Trophoblast cell (in vitro differentiated cells and primary cell): ENCODE measurements around the gene NMBR.
A peak's percentile ranks its signal among the peaks of the same experiment; 100 is the strongest.
"Not testable (repeated sequence)": the region's sequence is repeated elsewhere in the genome, so short reads cannot be mapped to it uniquely, and the experiment has no call there.

Experiments
- DNase-seq, 2 donors: peaks; one replicate each; pipeline ENCODE4 v3.0.0-alpha.2; 2016
- H2AFZ ChIP-seq: 2 replicates; pipeline ENCODE4 v1.6.1; 2013; ENCODE audit warnings: low read length, moderate library complexity, mild to moderate bottlenecking; ENCODE audit not compliant: insufficient read depth, poor library complexity
- H2AK5ac ChIP-seq: 2 replicates; pipeline ENCODE4 v1.6.1; 2013; ENCODE audit warnings: mild to moderate bottlenecking, low read length
- H2BK120ac ChIP-seq: 2 replicates; pipeline ENCODE4 v1.6.1; 2013; ENCODE audit warnings: low read length, mild to moderate bottlenecking, moderate library complexity; ENCODE audit not compliant: insufficient read depth, poor library complexity
- H2BK12ac ChIP-seq: 2 replicates; pipeline ENCODE4 v1.6.1; 2013; ENCODE audit warnings: mild to moderate bottlenecking, low read length, moderate library complexity
- H2BK5ac ChIP-seq: 2 replicates; pipeline ENCODE4 v1.6.1; 2013; ENCODE audit warnings: low read length, low read depth, moderate library complexity, mild to moderate bottlenecking; ENCODE audit not compliant: poor library complexity
- H3K14ac ChIP-seq: 2 replicates; pipeline ENCODE4 v1.6.1; 2013; ENCODE audit warnings: mild to moderate bottlenecking, low read length
- H3K18ac ChIP-seq: 2 replicates; pipeline ENCODE4 v1.6.1; 2013; ENCODE audit warnings: mild to moderate bottlenecking, low read length
- H3K23ac ChIP-seq: 2 replicates; pipeline ENCODE4 v1.6.1; 2013; ENCODE audit warnings: low read length
- H3K27ac ChIP-seq: 2 replicates; pipeline ENCODE4 v1.5.1; 2013; ENCODE audit warnings: low read depth, mild to moderate bottlenecking, inconsistent platforms, low read length, moderate library complexity
- H3K27me3 ChIP-seq: 2 replicates; pipeline ENCODE4 v1.6.1; 2013; ENCODE audit warnings: inconsistent platforms, mild to moderate bottlenecking, low read length, moderate library complexity; ENCODE audit not compliant: insufficient read depth
- H3K36me3 ChIP-seq, 2 experiments: 1 replicate in 1 of 2; 2 replicates in 1 of 2; pipeline ENCODE4 v1.6.1; 2013; ENCODE audit warnings: low read length in 2 of 2, mild to moderate bottlenecking in 2 of 2, moderate library complexity in 1 of 2; ENCODE audit not compliant: insufficient read depth in 2 of 2, control insufficient read depth in 1 of 2
- H3K4ac ChIP-seq: 2 replicates; pipeline ENCODE4 v1.6.1; 2013; ENCODE audit warnings: low read depth, mild to moderate bottlenecking, low read length, moderate library complexity
- H3K4me1 ChIP-seq, 2 experiments: 1 replicate in 1 of 2; 2 replicates in 1 of 2; pipeline ENCODE4 v1.6.1; 2013; ENCODE audit warnings: low read length in 2 of 2, mild to moderate bottlenecking in 2 of 2, moderate library complexity in 1 of 2; ENCODE audit not compliant: insufficient read depth in 2 of 2, control insufficient read depth in 1 of 2
- H3K4me2 ChIP-seq: 2 replicates; pipeline ENCODE4 v1.6.1; 2013; ENCODE audit warnings: inconsistent platforms, mild to moderate bottlenecking, low read length, moderate library complexity
- H3K4me3 ChIP-seq: 2 replicates; pipeline ENCODE4 v1.5.1; 2013; ENCODE audit warnings: mild to moderate bottlenecking, low read depth, low read length, inconsistent platforms
- H3K79me1 ChIP-seq: one replicate; pipeline ENCODE4 v1.6.1; 2013; ENCODE audit warnings: low read length
- H3K79me2 ChIP-seq: 2 replicates; pipeline ENCODE4 v1.6.1; 2013; ENCODE audit warnings: low read length, mild to moderate bottlenecking; ENCODE audit not compliant: control insufficient read depth, insufficient read depth, poor library complexity
- H3K9ac ChIP-seq: 2 replicates; pipeline ENCODE4 v1.6.1; 2013; ENCODE audit warnings: mild to moderate bottlenecking, low read length
- H3K9me3 ChIP-seq: 2 replicates; pipeline ENCODE4 v1.6.1; 2013; ENCODE audit warnings: low read depth, mild to moderate bottlenecking, control low read depth, inconsistent platforms, low read length; ENCODE audit not compliant: insufficient read depth
- H4K12ac ChIP-seq: 2 replicates; pipeline ENCODE4 v1.6.1; 2013; ENCODE audit warnings: low read depth, mild to moderate bottlenecking, low read length, moderate library complexity
- H4K8ac ChIP-seq: 2 replicates; pipeline ENCODE4 v1.6.1; 2013; ENCODE audit warnings: low read depth, mild to moderate bottlenecking, low read length, moderate library complexity
- H4K91ac ChIP-seq: one replicate; pipeline ENCODE4 v1.6.1; 2013; ENCODE audit warnings: low read depth, mild to moderate bottlenecking, low read length, moderate library complexity
- WGBS: extraction: QIAGEN DNeasy Blood & Tissue Kit; methylation state at CpG from one replicate; pipeline ENCODE4 v1.1.7; 2013; ENCODE audit warnings: missing lambda C conversion rate; ENCODE audit not compliant: insufficient read length, insufficient coverage; ENCODE audit errors: extremely low coverage; 5-methylcytosine and 5-hydroxymethylcytosine counted together

Gene NMBR

DNA sequence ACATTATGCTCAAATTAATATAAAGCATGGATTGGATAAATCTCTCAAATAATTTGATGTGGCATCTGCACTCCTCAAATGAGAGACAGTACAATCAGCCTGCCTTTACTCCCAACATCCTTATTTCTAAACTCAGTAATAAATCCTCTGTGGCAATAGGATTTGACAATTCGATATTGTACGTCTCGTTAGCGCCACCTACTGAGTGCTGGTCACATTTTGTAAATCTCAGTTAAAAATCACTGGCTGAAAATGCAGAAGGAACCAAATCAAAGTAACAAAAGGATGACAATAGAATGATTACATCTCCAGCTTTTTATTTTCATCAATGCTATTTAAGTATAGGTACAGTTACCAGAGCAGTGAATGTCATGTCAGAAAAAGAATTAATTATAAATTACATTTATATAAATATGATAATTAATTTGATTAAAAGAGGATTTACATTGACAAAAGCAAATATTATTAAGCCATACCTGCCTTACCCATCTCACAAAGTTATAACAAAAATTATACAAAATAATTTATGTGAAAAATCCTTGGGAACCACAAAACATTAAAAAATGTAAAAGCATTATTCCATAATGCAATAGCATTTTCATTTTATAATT is 34.4 kb downstream of the NMBR start:
- Histone ChIP-seq H3K14ac (no peak overlapping the region), H3K4ac (no peak overlapping the region), H4K12ac (no peak overlapping the region), H3K9ac (no peak overlapping the region), H2AFZ (no peak overlapping the region), H3K4me2 (no peak overlapping the region), H2BK5ac (no peak overlapping the region), H2AK5ac (no peak overlapping the region), H3K18ac (no peak overlapping the region), H2BK12ac (no peak overlapping the region), H3K36me3 (no peaks in the 10 kb centered on the region), H3K79me1 (no peaks in the 10 kb centered on the region), H4K8ac (no peak overlapping the region), H2BK120ac (no peak overlapping the region), H3K4me3 (no peak overlapping the region), H3K27ac (no peak overlapping the region), H4K91ac (no peak overlapping the region), H3K79me2 (no peaks in the 10 kb centered on the region), H3K4me1 (no peaks in the 10 kb centered on the region), H3K9me3 (no peaks in the 10 kb centered on the region), H3K23ac (no peak overlapping the region), H3K27me3 (no peaks in the 10 kb centered on the region)
- DNase-seq, result peak; percentile 77 to 97
- WGBS, result no CpG with 5 or more reads among the region's 4 CpGs

GRCh38 chr6:142110820-142111219 is 36.1 kb downstream of the NMBR start:
- H3K79me1 ChIP-seq, H3K27me3 ChIP-seq, H2AFZ ChIP-seq, H2BK5ac ChIP-seq, H3K4me3 ChIP-seq, H2BK120ac ChIP-seq, H3K27ac ChIP-seq, H3K4me1 ChIP-seq, H4K8ac ChIP-seq, H4K91ac ChIP-seq, H3K9me3 ChIP-seq, H3K18ac ChIP-seq, H3K4ac ChIP-seq, H3K9ac ChIP-seq, H2AK5ac ChIP-seq, DNase-seq, H2BK12ac ChIP-seq, H3K79me2 ChIP-seq, H3K23ac ChIP-seq, H3K36me3 ChIP-seq, H3K4me2 ChIP-seq, H3K14ac ChIP-seq: not testable (repeated sequence)
- peak overlapping the region; percentile 43 for H4K12ac ChIP-seq
- no CpG with 5 or more reads among the region's 9 CpGs for WGBS

DNA sequence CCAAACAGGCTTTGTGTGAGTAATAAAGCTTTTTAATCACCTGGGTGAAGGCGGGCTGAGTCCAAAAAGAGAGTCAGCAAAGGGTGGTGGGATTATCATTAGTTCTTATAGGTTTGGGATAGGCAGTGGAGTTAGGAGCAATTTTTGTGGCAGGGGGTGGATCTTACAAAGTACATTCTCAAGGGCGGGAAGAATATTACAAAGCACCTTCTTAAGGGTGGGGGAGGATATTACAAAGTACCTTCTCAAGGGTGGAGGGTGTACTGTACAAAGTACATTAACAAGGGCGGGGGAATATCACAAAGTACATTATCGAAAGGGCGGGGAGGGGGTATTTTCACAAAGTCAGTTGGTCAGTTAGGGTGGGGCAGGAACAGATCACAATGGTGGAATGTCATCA is 42.1 kb downstream of the NMBR start:
- not testable (repeated sequence) for H2BK5ac ChIP-seq, H3K9ac ChIP-seq, H4K8ac ChIP-seq, H3K27me3 ChIP-seq, H4K91ac ChIP-seq, H3K4me3 ChIP-seq, H4K12ac ChIP-seq, H2BK120ac ChIP-seq, H3K36me3 ChIP-seq, H3K9me3 ChIP-seq, H3K27ac ChIP-seq, H2AK5ac ChIP-seq, H3K4ac ChIP-seq, H3K23ac ChIP-seq, H2BK12ac ChIP-seq, H2AFZ ChIP-seq, H3K18ac ChIP-seq, H3K79me1 ChIP-seq, H3K4me1 ChIP-seq, H3K79me2 ChIP-seq, H3K4me2 ChIP-seq, DNase-seq, H3K14ac ChIP-seq
- WGBS, result no CpG with 5 or more reads among the region's 5 CpGs

DNA sequence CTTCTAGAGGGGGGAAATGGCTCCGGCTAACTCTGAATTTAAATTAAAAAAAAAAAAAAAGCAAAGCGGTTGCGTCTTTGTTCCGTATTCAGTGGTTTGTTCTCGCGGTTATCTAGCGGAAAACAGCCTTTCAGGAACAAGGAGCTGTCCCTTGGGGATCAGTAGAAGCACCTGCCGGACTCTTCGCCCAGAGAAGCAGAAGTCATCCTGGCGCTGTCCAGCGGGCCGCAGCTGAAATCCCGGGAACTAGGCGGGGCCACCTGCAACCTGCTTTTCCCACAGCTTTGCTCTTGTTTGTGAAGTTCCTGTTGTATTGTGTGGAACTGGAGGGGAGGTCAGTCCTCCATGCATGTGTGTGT is 58.1 kb downstream of the NMBR start:
- Histone ChIP-seq H3K79me2 (no peaks in the 10 kb centered on the region), H3K4me2 (no peak overlapping the region), H3K9ac (no peak overlapping the region), H3K79me1 (no peaks in the 10 kb centered on the region), H3K18ac (no peak overlapping the region), H3K27me3 (no peaks in the 10 kb centered on the region), H3K4me3 (no peak overlapping the region), H3K14ac (no peak overlapping the region), H2AFZ (no peak overlapping the region), H3K23ac (no peak overlapping the region), H3K36me3 (no peaks in the 10 kb centered on the region), H2BK120ac (no peak overlapping the region), H2BK12ac (no peak overlapping the region), H3K9me3 (no peaks in the 10 kb centered on the region), H4K12ac (no peak overlapping the region), H3K4ac (no peak overlapping the region), H2AK5ac (no peak overlapping the region), H3K4me1 (peaks cover 0 to 2% of the 10 kb centered on the region in 2 experiments), H4K8ac (no peak overlapping the region), H4K91ac (no peak overlapping the region), H3K27ac (no peak overlapping the region), H2BK5ac (no peak overlapping the region)
- DNase-seq, result peak; percentile 40 to 56
- WGBS, result no CpG with 5 or more reads among the region's 14 CpGs
